Stimulated activated CD4-positive, alpha-beta T cell treated with anti-CD3 and anti-CD28 coated beads, Interleukin-2, amount 100 ng/mL, for 4 hours (primary cell): Measurements from ENCODE around the gene ATP9B.

Experiments
- DNase-seq: peaks from one replicate; pipeline ENCODE4 v3.0.0-alpha.2; 2020; ENCODE audit warnings: low read depth

Gene ATP9B

DNA sequence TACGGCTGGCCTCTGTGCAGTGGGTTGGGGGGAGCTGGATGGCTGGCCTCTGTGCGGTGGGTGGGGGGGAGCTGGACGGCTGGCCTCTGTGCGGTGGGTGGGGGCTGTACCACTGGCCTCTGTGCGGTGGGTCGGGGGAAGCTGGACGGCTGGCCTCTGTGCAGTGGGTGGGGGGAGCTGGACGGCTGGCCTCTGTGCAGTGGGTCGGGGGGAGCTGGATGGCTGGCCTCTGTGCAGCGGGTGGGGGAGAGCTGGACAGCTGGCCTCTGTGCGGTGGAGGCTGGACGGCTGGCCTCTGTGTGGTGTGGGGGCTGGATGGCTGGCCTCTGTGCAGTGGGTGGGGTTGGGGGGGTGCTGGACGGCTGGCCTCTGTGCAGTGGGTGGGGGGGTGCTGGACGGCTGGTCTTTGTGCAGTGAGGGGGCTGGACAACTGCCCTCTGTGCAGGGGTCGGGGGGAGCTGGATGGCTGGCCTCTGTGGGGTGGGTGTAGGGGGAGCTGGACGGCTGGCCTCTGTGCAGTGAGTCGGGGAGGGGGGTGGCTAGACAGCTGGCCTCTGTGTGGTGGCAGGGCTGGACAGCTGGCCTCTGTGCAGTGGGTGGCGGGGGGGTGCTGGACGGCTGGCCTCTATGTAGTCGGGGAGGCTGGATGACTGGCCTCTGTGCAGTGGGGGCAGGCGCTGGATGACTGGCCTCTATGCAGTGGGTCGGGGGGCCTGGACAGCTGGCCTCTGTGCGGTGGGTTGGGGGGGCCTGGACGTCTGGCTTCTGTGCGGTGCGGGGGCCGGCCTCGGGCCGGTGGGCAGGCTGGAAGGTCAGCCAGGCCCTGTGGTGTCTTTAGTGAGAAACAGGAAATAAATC, 358.4 kb downstream of the ATP9B start:
- no peak for DNase-seq
